H1 (cell line): ENCODE results near the gene ADGRL2. TPM values are rescaled to one million over a fixed set of nuclear protein-coding genes. Genes with fewer than 3 reads are reported as not detected.

Experiments
- CTCF ChIA-PET: fragments of 300-600 bp; sonication (Branson Sonifier 250); formaldehyde crosslinking; loops from one replicate; lab custom pipeline; 2021; ENCODE audit not compliant: partially characterized antibody; lab: Charles Lee
- POLR2A ChIA-PET: fragments of 300-600 bp; sonication (Branson Sonifier 250); formaldehyde crosslinking; loops from one replicate; lab custom pipeline; 2021; ENCODE audit warnings: inconsistent platforms; ENCODE audit not compliant: partially characterized antibody; lab: Charles Lee
- DNase-seq, 2 experiments: peaks; one replicate each; pipeline versions ENCODE4 v3.0.0 to v3.0.0-alpha.2; 2010 to 2022; ENCODE audit warnings: low spot score in 2 of 2, low read depth in 1 of 2, mixed read lengths in 1 of 2
- FAIRE-seq: peaks from 2 replicates; lab custom pipeline; 2011; peaks lifted over from hg19 to GRCh38; lab: Jason Lieb, UNC
- H2AFZ ChIP-seq: 2 replicates; pipeline ENCODE4 v1.8.1; 2012; ENCODE audit warnings: low read length, inconsistent platforms
- H2AK5ac ChIP-seq: 2 replicates; pipeline ENCODE4 v1.6.1; 2013; ENCODE audit warnings: low read depth, low read length
- H2BK120ac ChIP-seq: replicated peaks from 2 replicates; pipeline ENCODE3; 2013; ENCODE audit warnings: low read depth, low read length, inconsistent platforms
- H2BK12ac ChIP-seq: 2 replicates; pipeline ENCODE4 v1.6.1; 2013; ENCODE audit warnings: low read depth, low read length
- H2BK15ac ChIP-seq: 2 replicates; pipeline ENCODE4 v1.6.1; 2013; ENCODE audit warnings: low read length
- H2BK20ac ChIP-seq: 2 replicates; pipeline ENCODE4 v1.6.1; 2013; ENCODE audit warnings: low read length
- H2BK5ac ChIP-seq: 2 replicates; pipeline ENCODE4 v1.6.1; 2013; ENCODE audit warnings: low read depth, low read length
- H3K14ac ChIP-seq: 2 replicates; pipeline ENCODE4 v1.6.1; 2013; ENCODE audit warnings: inconsistent platforms; ENCODE audit not compliant: insufficient read length
- H3K18ac ChIP-seq: 2 replicates; pipeline ENCODE4 v1.6.1; 2013; ENCODE audit warnings: low read length; ENCODE audit errors: extremely low read depth
- H3K23ac ChIP-seq: 2 replicates; pipeline ENCODE4 v1.6.1; 2013; ENCODE audit warnings: inconsistent platforms; ENCODE audit not compliant: insufficient read length
- H3K23me2 ChIP-seq: 2 replicates; pipeline ENCODE4 v1.6.1; 2013; ENCODE audit warnings: low read depth, low read length
- H3K27ac ChIP-seq: 2 replicates; pipeline ENCODE4 v1.6.1; 2011; ENCODE audit warnings: low read depth, low read length, inconsistent platforms
- H3K27me3 ChIP-seq, 4 experiments: replicated peaks in 1 of 4; 1 replicate in 1 of 4; 2 replicates in 3 of 4; pipeline versions ENCODE4 v1.6.1 to v1.8.1; 2011 to 2013; ENCODE audit warnings: low read length in 3 of 4, mild to moderate bottlenecking in 3 of 4, inconsistent platforms in 2 of 4, mixed read lengths in 2 of 4, moderate library complexity in 1 of 4; ENCODE audit not compliant: control insufficient read depth in 3 of 4, insufficient read depth in 3 of 4; ENCODE audit errors: extremely low read depth in 1 of 4
- H3K36me3 ChIP-seq, 4 experiments: 2 replicates each; pipeline versions ENCODE4 v1.6.1 to v1.8.1; 2011 to 2013; ENCODE audit warnings: mild to moderate bottlenecking in 4 of 4, low read length in 3 of 4, moderate library complexity in 2 of 4, control low read depth in 1 of 4, inconsistent platforms in 1 of 4; ENCODE audit not compliant: insufficient read depth in 4 of 4, control insufficient read depth in 2 of 4
- H3K4ac ChIP-seq: replicated peaks from 2 replicates; pipeline ENCODE3; 2013; ENCODE audit warnings: low read length, low read depth, mixed read lengths, inconsistent platforms; ENCODE audit not compliant: insufficient read length
- H3K4me1 ChIP-seq, 4 experiments: replicated peaks in 1 of 4; 1 replicate in 1 of 4; 2 replicates in 3 of 4; pipeline versions ENCODE4 v1.6.1 to v1.8.1; 2011 to 2013; ENCODE audit warnings: low read length in 3 of 4, inconsistent platforms in 2 of 4, mixed read lengths in 1 of 4; ENCODE audit not compliant: insufficient read depth in 4 of 4, control insufficient read depth in 3 of 4
- H3K4me2 ChIP-seq, 2 experiments: 2 replicates each; pipeline versions ENCODE4 v1.6.1 to v1.8.1; 2011 to 2013; ENCODE audit warnings: low read depth in 2 of 2, low read length in 2 of 2, control low read depth in 1 of 2, inconsistent platforms in 1 of 2, mild to moderate bottlenecking in 1 of 2; ENCODE audit not compliant: insufficient read depth in 1 of 2
- H3K4me3 ChIP-seq, 4 experiments: fragments of 200-600, 300-600 bp in 1 of 4; sonication (generic), shearing (Covaris generic), sonication (Bioruptor Twin) in 1 of 4; 2 replicates each; pipeline versions ENCODE4 v1.5.1 to v1.8.1; 2011 to 2016; ENCODE audit warnings: low read length in 4 of 4, low read depth in 3 of 4, control low read depth in 2 of 4, inconsistent platforms in 2 of 4, mild to moderate bottlenecking in 2 of 4, mixed read lengths in 1 of 4, moderate library complexity in 1 of 4; ENCODE audit not compliant: insufficient read depth in 2 of 4; ENCODE audit errors: extremely low read depth in 1 of 4
- H3K56ac ChIP-seq: replicated peaks from 2 replicates; pipeline ENCODE3; 2013; ENCODE audit warnings: low read depth, mild to moderate bottlenecking, mixed read lengths, low read length, inconsistent platforms; ENCODE audit not compliant: insufficient read length
- H3K79me1 ChIP-seq: 2 replicates; pipeline ENCODE4 v1.6.1; 2013; ENCODE audit warnings: low read depth, low read length, control low read depth
- H3K79me2 ChIP-seq, 2 experiments: 2 replicates each; pipeline versions ENCODE4 v1.6.1 to v1.8.1; 2012 to 2013; ENCODE audit warnings: low read length in 2 of 2, mild to moderate bottlenecking in 2 of 2, inconsistent platforms in 1 of 2; ENCODE audit not compliant: insufficient read depth in 2 of 2, control insufficient read depth in 1 of 2
- H3K9ac ChIP-seq, 4 experiments: replicated peaks in 1 of 4; 1 replicate in 1 of 4; 2 replicates in 3 of 4; pipeline versions ENCODE4 v1.6.1 to v1.8.1; 2011 to 2013; ENCODE audit warnings: low read depth in 3 of 4, low read length in 3 of 4, control low read depth in 2 of 4, mild to moderate bottlenecking in 2 of 4, moderate library complexity in 2 of 4, inconsistent platforms in 1 of 4; ENCODE audit errors: extremely low read depth in 1 of 4
- H3K9me3 ChIP-seq, 2 experiments: 2 replicates each; pipeline versions ENCODE4 v1.6.1 to v1.8.1; 2012 to 2013; ENCODE audit warnings: mild to moderate bottlenecking in 2 of 2, moderate library complexity in 2 of 2, control low read depth in 1 of 2, inconsistent platforms in 1 of 2, low read depth in 1 of 2, low read length in 1 of 2, mixed read lengths in 1 of 2; ENCODE audit not compliant: insufficient read depth in 2 of 2
- H4K20me1 ChIP-seq, 2 experiments: replicated peaks in 1 of 2; 2 replicates each; pipeline versions ENCODE3 to v1.8.1; 2011 to 2013; ENCODE audit warnings: inconsistent platforms in 2 of 2, low read length in 2 of 2, mild to moderate bottlenecking in 1 of 2; ENCODE audit not compliant: insufficient read depth in 2 of 2, control insufficient read depth in 1 of 2
- H4K5ac ChIP-seq: 2 replicates; pipeline ENCODE4 v1.6.1; 2013; ENCODE audit warnings: low read length, low read depth, mixed read lengths, inconsistent platforms; ENCODE audit not compliant: insufficient read length
- H4K8ac ChIP-seq: 2 replicates; pipeline ENCODE4 v1.8.0; 2013; ENCODE audit warnings: mild to moderate bottlenecking, moderate library complexity, low read length, inconsistent platforms; ENCODE audit not compliant: insufficient read depth; ENCODE audit errors: extremely low read depth
- H4K91ac ChIP-seq: replicated peaks from 2 replicates; pipeline ENCODE3; 2013; ENCODE audit warnings: low read length, mixed read lengths, inconsistent platforms; ENCODE audit not compliant: insufficient read length
- CBX8 ChIP-seq: fragments of 300-800, 300-1000 bp; sonication (generic); IDR thresholded peaks from 2 replicates; pipeline ENCODE4 v1.7.1; 2016; ENCODE audit warnings: low read depth, low read length, borderline replicate concordance
- JUND ChIP-seq: IDR thresholded peaks from 2 replicates; pipeline ENCODE4 v1.6.1; 2011; ENCODE audit warnings: mild to moderate bottlenecking, improper control_type of control experiment, low read length
- MAFK ChIP-seq: IDR thresholded peaks from 2 replicates; pipeline ENCODE4 v1.6.1; 2012; ENCODE audit warnings: low read depth, mild to moderate bottlenecking, improper control_type of control experiment, low read length
- RXRA ChIP-seq: IDR thresholded peaks from 2 replicates; pipeline ENCODE4 v1.6.1; 2011; ENCODE audit warnings: low read depth, mild to moderate bottlenecking, low read length, moderate library complexity; ENCODE audit not compliant: insufficient read depth
- SIX5 ChIP-seq: IDR thresholded peaks from 2 replicates; pipeline ENCODE4 v1.6.1; 2011; ENCODE audit warnings: mild to moderate bottlenecking, low read depth, low read length
- WGBS, 2 experiments: shearing (Covaris generic) in 1 of 2; methylation state at CpG; one replicate each; pipeline versions ENCODE4 v1.1.6 to v1.1.7; 2013 to 2015; ENCODE audit warnings: low lambda C conversion rate in 2 of 2, mixed read lengths in 2 of 2, inconsistent platforms in 1 of 2, low coverage in 1 of 2, missing lambda C conversion rate in 1 of 2; ENCODE audit not compliant: insufficient replicate concordance in 2 of 2, insufficient coverage in 1 of 2, insufficient read length in 1 of 2; ENCODE audit errors: extremely low coverage in 1 of 2, missing lambda C conversion rate in 1 of 2; 5-methylcytosine and 5-hydroxymethylcytosine counted together
- polyA plus RNA-seq, 7 experiments: library from polyadenylated mRNA; depleted of rRNA in 3 of 7; stranded (reverse) in 5 of 7; unstranded in 2 of 7; fragments of >200 nt in 5 of 7; fragments of 200-250 nt in 2 of 7; gene quantifications; 1 replicate in 5 of 7; 2 replicates in 1 of 7; 4 replicates in 1 of 7; pipeline versions ENCODE4 v1.2.1 to v1.2.3, GENCODE V29; 2011 to 2013; ENCODE audit warnings: missing spikeins in 2 of 7, mixed read lengths in 2 of 7
- total RNA-seq: library from RNA; stranded (reverse); fragmentation: NEBNext Ultra II Directional; extraction: Animal tissue kit (Norgen Biotek cat#: 25700); gene quantifications from 2 replicates; pipeline ENCODE4 v1.2.1, GENCODE V29; 2021

Gene ADGRL2
- total and polyA plus RNA-seq, 2 of the 8 experiments (the other 6 are each of a cell fraction or from before 2014, with no cell fraction given) = 113 to 124 TPM

DNA sequence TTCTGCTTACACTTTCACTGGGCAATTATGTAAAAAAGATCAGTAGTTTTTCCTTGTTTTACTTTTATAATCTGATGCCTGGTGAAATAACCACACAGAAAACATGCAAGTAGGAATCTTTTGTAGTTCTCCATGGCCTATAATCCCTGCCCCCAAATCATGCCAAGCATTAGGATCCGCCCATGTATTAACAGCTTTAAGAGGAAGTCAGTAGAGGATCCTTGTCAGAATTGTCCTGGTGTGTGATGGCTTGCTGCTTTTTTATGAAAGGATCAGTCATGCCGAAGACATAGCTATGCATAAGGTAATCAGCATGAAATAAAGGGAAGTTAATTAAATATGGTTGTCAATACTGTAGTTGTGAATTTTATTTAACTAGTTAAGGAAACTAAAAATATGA lies 20.0 kb downstream of the ADGRL2 start:
- Histone ChIP-seq H3K18ac (no peak overlapping the region), H4K20me1 (peaks cover 7 to 17% of the 10 kb centered on the region in 2 experiments), H3K4me2 (no peak overlapping the region), H3K4me1 (peaks cover 0 to 19% (median 14%) of the 10 kb centered on the region in 4 experiments; a peak in 5 of 7 replicates), H4K91ac (no peak overlapping the region), H3K4ac (no peak overlapping the region), H3K14ac (no peak overlapping the region), H2BK5ac (no peak overlapping the region), H2BK120ac (no peak overlapping the region), H3K23me2 (no peaks in the 10 kb centered on the region), H4K5ac (no peak overlapping the region), H3K79me2 (peaks cover 10 to 99% of the 10 kb centered on the region in 2 experiments; a peak in 3 of 4 replicates), H3K9me3 (no peaks in the 10 kb centered on the region), H3K23ac (no peak overlapping the region), H3K4me3 (no peak overlapping the region), H3K9ac (no peak overlapping the region), H2BK12ac (no peak overlapping the region), H2BK20ac (no peak overlapping the region), H3K27me3 (no peaks in the 10 kb centered on the region), H2BK15ac (no peak overlapping the region), H2AK5ac (no peak overlapping the region), H3K27ac (no peak overlapping the region), H3K79me1 (peaks cover 2% of the 10 kb centered on the region; the same call in 1 of the 2 replicates), H2AFZ (no peak overlapping the region), H4K8ac (no peak overlapping the region), H3K36me3 (no peaks in the 10 kb centered on the region; a peak in 1 of 8 replicates), H3K56ac (no peak overlapping the region)
- 75% methylated on average over 2 of the region's 2 CpGs; no CpG with 5 or more reads in 1 of the 2 experiments for WGBS, 2 experiments
- FAIRE-seq = no peak
- POLR2A ChIA-PET = interaction anchor here (0.9 to 1.3 kb wide), 3 partner anchors 16 to 54 kb away, joined by 3 to 4 read pairs (median 4); partner anchors contain the start of gene ADGRL2
- CTCF ChIA-PET = interaction anchor here (0.6 to 2.0 kb wide), 2 partner anchors 11 to 271 kb away, joined by 3 to 5 read pairs; no protein-coding TSS in a partner anchor
- DNase-seq = no peak
- TF ChIP-seq MAFK (no peak), JUND (no peak), CBX8 (no peak), RXRA (no peak), SIX5 (no peak)
